GM10248 (cell line): ENCODE measurements around the gene PARP8.
"Not testable (repeated sequence)": the region's sequence is repeated elsewhere in the genome, so short reads cannot be mapped to it uniquely, and the experiment has no call there.

Experiments used
- CTCF ChIA-PET: fragments of 300-600 bp; sonication (Branson Sonifier 250); formaldehyde crosslinking; extraction: SDS; loops from one replicate; lab custom pipeline; 2021; ENCODE audit warnings: antibody characterized with exemption; lab: Yijun Ruan, JAX
- POLR2A ChIA-PET: fragments of 350-650 bp; sonication (Branson Sonifier 250); formaldehyde crosslinking; extraction: SDS; loops from one replicate; lab custom pipeline; 2020; ENCODE audit warnings: antibody characterized with exemption; lab: Yijun Ruan, JAX
- DNase-seq: peaks from one replicate; pipeline ENCODE4 v3.0.0; 2012; ENCODE audit errors: extremely low spot score
- TF ChIP-seq, protein P1 (sequence below): IDR thresholded peaks from 2 replicates; pipeline ENCODE4 v1.5.1; 2012; ENCODE audit warnings: mild to moderate bottlenecking, low read depth; ENCODE audit errors: extremely low read depth, missing control alignments, control extremely low read depth

Gene PARP8

DNA sequence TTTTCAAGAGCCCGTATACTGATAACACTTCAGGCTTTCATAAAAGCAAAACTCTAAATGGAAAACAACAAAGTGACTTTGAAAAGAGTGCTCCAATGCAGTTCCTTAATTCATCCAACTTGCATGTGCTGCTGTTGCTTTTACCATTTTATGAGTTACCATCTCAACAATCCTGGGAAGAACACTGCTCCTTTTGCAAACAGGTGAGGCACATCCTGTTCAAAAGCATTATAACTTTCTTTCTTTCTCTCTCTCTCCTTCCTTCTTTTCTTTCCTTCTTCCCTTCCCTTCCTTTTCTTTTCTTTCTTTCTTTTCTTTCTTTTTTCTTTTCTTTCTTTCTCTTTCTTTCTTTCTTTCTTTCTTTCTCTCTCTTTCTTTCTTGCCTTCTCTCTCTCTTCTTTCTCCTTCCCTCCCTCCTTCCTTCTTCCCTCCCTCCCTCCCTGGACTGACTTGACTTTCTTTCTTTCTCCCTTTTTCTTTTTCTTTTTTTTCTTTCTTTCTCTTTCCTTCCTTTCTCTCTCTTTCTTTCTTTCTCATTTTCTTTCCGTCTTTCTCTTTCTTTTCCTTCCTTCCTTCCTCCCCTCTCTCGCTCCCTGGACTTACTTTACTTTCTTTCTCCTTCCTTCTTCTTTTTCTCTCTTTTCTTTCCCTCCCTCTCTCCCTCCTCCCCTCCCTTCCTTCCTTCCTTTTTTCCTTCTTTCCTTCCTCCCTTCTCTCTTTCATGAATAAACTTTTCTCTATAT lies 11.2 kb upstream of the PARP8 start:
- ChIA-PET POLR2A (no interaction called here), CTCF (no interaction called here)
- DNase-seq: no peak
- TF ChIP-seq, protein P1, sequence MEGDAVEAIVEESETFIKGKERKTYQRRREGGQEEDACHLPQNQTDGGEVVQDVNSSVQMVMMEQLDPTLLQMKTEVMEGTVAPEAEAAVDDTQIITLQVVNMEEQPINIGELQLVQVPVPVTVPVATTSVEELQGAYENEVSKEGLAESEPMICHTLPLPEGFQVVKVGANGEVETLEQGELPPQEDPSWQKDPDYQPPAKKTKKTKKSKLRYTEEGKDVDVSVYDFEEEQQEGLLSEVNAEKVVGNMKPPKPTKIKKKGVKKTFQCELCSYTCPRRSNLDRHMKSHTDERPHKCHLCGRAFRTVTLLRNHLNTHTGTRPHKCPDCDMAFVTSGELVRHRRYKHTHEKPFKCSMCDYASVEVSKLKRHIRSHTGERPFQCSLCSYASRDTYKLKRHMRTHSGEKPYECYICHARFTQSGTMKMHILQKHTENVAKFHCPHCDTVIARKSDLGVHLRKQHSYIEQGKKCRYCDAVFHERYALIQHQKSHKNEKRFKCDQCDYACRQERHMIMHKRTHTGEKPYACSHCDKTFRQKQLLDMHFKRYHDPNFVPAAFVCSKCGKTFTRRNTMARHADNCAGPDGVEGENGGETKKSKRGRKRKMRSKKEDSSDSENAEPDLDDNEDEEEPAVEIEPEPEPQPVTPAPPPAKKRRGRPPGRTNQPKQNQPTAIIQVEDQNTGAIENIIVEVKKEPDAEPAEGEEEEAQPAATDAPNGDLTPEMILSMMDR: no peak

DNA sequence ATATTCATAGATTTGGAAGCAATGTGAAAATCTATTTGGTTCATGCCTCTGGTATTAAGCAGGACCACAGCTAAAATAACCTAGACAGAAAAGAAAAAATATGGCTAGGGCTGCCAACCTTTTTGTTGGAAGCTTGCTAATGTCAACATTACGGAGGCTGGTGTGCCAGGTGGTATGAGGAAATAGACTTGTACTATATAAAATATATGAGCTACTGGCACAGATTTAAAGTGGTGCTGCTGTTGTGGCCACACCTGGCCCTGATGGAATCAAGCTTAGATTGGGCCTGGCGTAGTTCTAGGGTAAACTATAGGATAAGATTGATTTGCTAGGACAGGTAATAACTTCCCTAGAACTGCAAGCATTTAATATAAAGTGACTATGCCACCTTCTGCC lies 10.6 kb upstream of the PARP8 start:
- DNase-seq: no peak
- CTCF ChIA-PET: no interaction called here
- TF ChIP-seq, protein P1: no peak
- POLR2A ChIA-PET: no interaction called here

DNA sequence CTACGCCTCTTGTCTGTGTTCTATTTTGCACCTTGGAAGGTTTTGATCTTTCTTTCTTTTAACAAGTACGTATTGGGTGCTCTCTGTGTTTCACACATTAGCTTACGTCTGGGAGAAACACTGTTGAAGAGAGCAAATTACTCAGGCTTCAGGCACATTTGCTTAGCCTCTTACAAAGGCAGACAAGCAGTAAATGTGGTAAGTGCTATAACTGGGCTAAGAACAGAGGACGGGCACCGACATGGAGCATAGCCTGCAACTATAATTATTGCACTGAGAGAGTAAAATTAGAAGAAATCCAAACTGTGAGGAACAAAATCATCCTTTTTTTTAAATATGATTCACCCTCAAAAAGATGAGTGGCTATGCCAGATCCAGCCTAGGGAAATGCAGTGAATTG lies 9.4 kb upstream of the PARP8 start:
- CTCF ChIA-PET: no interaction called here
- TF ChIP-seq, protein P1: no peak
- POLR2A ChIA-PET: no interaction called here
- no peak for DNase-seq

DNA sequence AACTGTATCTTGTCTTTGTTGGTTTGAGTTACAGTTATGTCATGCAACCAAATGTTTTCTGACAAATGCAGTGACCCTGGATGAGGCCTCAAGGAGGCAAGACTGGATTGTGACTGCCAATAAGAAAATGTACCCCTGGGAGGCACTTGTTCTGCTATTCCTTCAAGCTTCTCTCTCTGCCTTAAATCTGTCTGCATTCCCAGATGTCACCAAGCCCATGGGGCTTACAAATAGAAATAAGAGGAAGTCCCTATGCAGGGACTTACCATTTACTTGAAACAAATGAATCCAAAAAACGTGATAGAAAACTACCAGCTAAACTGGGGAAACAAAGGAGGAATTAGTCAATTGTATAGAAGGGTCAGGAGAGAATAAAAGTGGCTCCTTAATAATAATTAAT lies 8.2 kb upstream of the PARP8 start:
- ChIA-PET POLR2A (no interaction called here), CTCF (interaction anchor here (1.0 kb wide), 1 partner anchor 22 kb away, joined by 3 read pairs; no protein-coding TSS in a partner anchor)
- no peak for DNase-seq
- TF ChIP-seq, protein P1: no peak

DNA sequence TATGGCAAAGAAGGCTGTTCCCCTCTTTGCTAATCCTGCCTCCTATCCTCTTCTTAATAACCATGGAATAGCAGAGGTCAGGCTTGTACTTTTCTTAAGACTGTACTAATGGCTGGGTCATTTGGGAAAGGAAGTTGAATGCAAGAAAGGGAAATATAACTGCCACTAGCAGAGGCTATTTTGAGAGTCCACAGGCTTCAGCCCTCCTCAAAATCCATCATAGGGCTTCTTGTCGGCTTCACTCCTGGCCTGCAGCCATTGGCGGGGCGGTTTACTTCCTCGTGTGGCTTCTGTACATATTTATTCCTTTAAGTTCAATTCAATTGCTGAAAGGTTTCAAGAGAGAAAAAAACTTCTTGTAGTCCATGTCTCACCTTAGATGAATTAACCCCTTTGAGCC lies 2.8 kb upstream of the PARP8 start:
- TF ChIP-seq, protein P1: no peak
- ChIA-PET CTCF (no interaction called here), POLR2A (no interaction called here)
- DNase-seq: no peak

DNA sequence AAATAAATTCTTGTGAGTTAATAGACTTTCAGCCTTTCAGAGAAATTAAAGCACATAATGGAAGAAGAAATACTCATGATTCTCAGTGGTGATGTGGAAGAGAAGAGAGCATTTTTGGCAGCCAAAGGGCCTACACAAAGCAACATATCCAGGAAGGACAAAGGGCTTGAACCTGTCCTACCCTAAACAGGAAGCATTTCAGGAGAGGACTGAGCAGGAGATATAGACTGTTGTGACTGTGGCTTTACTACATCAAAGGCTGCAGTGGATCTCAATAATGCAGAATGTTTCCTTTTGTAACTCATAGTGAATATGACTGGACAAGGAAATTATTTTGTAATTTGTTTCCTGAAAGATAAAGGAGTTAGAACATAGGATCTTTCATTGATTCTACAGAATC lies 1.3 kb upstream of the PARP8 start:
- ChIA-PET POLR2A (no interaction called here), CTCF (interaction anchor here (1.1 kb wide), 1 partner anchor 56 kb away, joined by 3 read pairs; no protein-coding TSS in a partner anchor)
- DNase-seq: no peak
- TF ChIP-seq, protein P1: no peak

DNA sequence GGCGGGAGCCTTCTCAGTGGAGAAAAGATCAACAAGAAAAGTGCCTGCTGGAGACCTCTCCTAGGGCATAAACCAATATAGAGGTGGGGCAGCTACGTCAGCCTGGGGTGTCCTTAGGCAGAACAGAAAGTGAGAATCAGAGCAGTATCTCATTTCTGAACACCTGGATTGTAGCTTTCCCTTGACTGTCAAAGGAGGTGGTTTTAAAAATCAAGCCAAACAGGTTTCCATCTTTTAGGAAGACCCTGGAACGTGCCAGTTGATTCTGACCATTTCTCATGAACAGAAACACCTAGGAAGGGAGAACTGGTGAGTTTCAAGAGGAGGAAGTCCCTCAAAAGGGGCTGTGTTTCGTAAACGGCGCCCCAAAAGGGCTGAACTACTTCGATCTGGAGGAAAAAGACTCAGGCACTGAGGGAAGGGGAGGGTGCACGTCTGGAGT lies 655 bp upstream of the PARP8 start:
- POLR2A ChIA-PET, DNase-seq: not testable (repeated sequence)
- CTCF ChIA-PET: interaction anchor here (1.1 kb wide), 1 partner anchor 56 kb away, joined by 3 read pairs; no protein-coding TSS in a partner anchor
